Measurements from ENCODE around the gene CSNK1G1.
"Not testable (repeated sequence)": the region's sequence is repeated elsewhere in the genome, so short reads cannot be mapped to it uniquely, and the experiment has no call there.

Gene CSNK1G1

GRCh38 chr15:64127521-64128270 lies 228.3 kb downstream of the CSNK1G1 start:
- DNase-seq: no peak

DNA sequence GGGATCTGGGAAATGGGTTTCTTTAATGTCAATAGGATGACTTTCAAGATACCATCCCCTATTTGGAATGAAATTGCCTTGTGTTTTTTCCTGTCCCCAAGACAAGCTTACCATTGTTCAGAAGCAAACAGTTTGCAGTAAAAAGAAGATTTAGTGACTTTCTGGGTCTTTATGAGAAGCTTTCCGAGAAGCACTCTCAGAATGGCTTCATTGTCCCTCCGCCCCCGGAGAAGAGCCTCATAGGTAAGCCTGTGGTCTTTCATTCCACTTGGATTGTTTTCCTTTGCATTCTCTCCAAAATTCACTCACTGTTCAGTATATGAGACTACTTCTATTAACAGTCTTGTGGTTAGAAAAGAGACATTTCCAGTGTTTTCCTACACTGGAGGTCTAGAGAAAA lies 230.0 kb downstream of the CSNK1G1 start:
- no peak for DNase-seq

GRCh38 chr15:64122936-64123351 lies 233.0 kb downstream of the CSNK1G1 start:
- no peak for DNase-seq

DNA sequence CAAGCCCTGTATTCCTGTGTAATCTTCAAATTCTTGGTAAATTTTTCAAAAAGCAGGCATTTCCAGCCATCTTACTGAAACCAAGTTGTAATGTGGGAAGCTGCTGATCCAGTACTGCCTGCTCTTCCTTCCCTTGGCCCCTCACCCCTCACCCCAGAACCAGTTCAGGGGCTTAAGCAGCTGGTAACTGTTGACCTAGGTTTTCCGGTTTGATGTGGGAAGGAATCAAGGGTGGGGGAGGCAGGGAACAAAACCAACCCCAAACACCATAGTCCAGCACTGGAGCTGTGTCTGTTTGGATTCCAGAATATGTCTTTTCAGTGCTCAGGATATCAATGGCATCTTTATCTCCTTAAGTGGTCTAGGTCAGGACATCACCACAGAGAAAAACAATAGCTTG lies 233.5 kb downstream of the CSNK1G1 start:
- DNase-seq: no peak

GRCh38 chr15:64121614-64122013 lies 234.4 kb downstream of the CSNK1G1 start:
- DNase-seq: no peak

- not testable (repeated sequence) for DNase-seq
Measured at GRCh38 chr15:64120322-64120721, 235.7 kb downstream of the CSNK1G1 start.

- no peak for DNase-seq
Measured at GRCh38 chr15:64117759-64118487, 238.1 kb downstream of the CSNK1G1 start.

Measured in suppressor macrophage (primary cell).